H9 (cell line): ENCODE measurements around the gene MCEMP1. TPM values are rescaled to one million over a fixed set of nuclear protein-coding genes. Genes with fewer than 3 reads are reported as not detected.

Source experiments
- DNase-seq: peaks from one replicate; pipeline ENCODE4 v3.0.0-alpha.2; 2017
- H2AFZ ChIP-seq: one replicate; pipeline ENCODE4 v1.6.1; 2013; ENCODE audit warnings: mild to moderate bottlenecking, low read length, control low read depth, moderate library complexity
- H2AK5ac ChIP-seq: 2 replicates; pipeline ENCODE4 v1.6.1; 2013; ENCODE audit warnings: low read length, control low read depth, mixed read lengths; ENCODE audit not compliant: insufficient read length
- H2BK120ac ChIP-seq: one replicate; pipeline ENCODE4 v1.6.1; 2013; ENCODE audit warnings: low read depth, mild to moderate bottlenecking, low read length, control low read depth, inconsistent platforms; ENCODE audit not compliant: poor library complexity, severe bottlenecking
- H2BK12ac ChIP-seq: 2 replicates; pipeline ENCODE4 v1.6.1; 2013; ENCODE audit warnings: low read length, control low read depth, mixed read lengths, low read depth; ENCODE audit not compliant: insufficient read length
- H2BK15ac ChIP-seq: 2 replicates; pipeline ENCODE4 v1.6.1; 2013; ENCODE audit warnings: low read depth, low read length, control low read depth
- H2BK20ac ChIP-seq: one replicate; pipeline ENCODE4 v1.6.1; 2013; ENCODE audit warnings: low read depth, mild to moderate bottlenecking, low read length, control low read depth, inconsistent platforms; ENCODE audit not compliant: poor library complexity, severe bottlenecking
- H2BK5ac ChIP-seq: 2 replicates; pipeline ENCODE4 v1.6.1; 2013; ENCODE audit warnings: low read length, control low read depth, mixed read lengths; ENCODE audit not compliant: insufficient read length
- H3K14ac ChIP-seq: 2 replicates; pipeline ENCODE4 v1.6.1; 2013; ENCODE audit warnings: low read length, control low read depth; ENCODE audit not compliant: insufficient read depth
- H3K18ac ChIP-seq: 2 replicates; pipeline ENCODE4 v1.6.1; 2013; ENCODE audit warnings: low read depth, mild to moderate bottlenecking, mixed read lengths, low read length, control low read depth; ENCODE audit not compliant: insufficient read length
- H3K23ac ChIP-seq: 2 replicates; pipeline ENCODE4 v1.6.1; 2013; ENCODE audit warnings: low read length, control low read depth, mixed read lengths, low read depth; ENCODE audit not compliant: insufficient read length
- H3K23me2 ChIP-seq: 2 replicates; pipeline ENCODE4 v1.6.1; 2013; ENCODE audit warnings: low read depth, mild to moderate bottlenecking, mixed read lengths, low read length, control low read depth; ENCODE audit not compliant: insufficient read length, poor library complexity, severe bottlenecking
- H3K27ac ChIP-seq: 2 replicates; pipeline ENCODE4 v1.5.1; 2013; ENCODE audit warnings: low read length, control low read depth, mixed read lengths, low read depth; ENCODE audit not compliant: insufficient read length
- H3K27me3 ChIP-seq: 2 replicates; pipeline ENCODE4 v1.6.1; 2013; ENCODE audit warnings: low read length, control low read depth, inconsistent platforms; ENCODE audit not compliant: insufficient read depth
- H3K4ac ChIP-seq: 2 replicates; pipeline ENCODE4 v1.6.1; 2013; ENCODE audit warnings: low read depth, mild to moderate bottlenecking, control low read depth, inconsistent platforms, low read length, moderate library complexity
- H3K4me1 ChIP-seq: 2 replicates; pipeline ENCODE4 v1.6.1; 2013; ENCODE audit warnings: low read length, control low read depth, inconsistent platforms; ENCODE audit not compliant: insufficient read depth
- H3K4me2 ChIP-seq: 2 replicates; pipeline ENCODE4 v1.6.1; 2013; ENCODE audit warnings: low read length, control low read depth, mixed read lengths; ENCODE audit not compliant: insufficient read length, insufficient read depth
- H3K56ac ChIP-seq: 2 replicates; pipeline ENCODE4 v1.6.1; 2013; ENCODE audit warnings: low read depth, mild to moderate bottlenecking, mixed read lengths, low read length, control low read depth; ENCODE audit not compliant: insufficient read length
- H3K79me1 ChIP-seq: 2 replicates; pipeline ENCODE4 v1.6.1; 2013; ENCODE audit warnings: low read depth, mild to moderate bottlenecking, moderate library complexity, low read length, control low read depth, inconsistent platforms; ENCODE audit not compliant: insufficient read depth, poor library complexity, severe bottlenecking
- H3K79me2 ChIP-seq: 2 replicates; pipeline ENCODE4 v1.6.1; 2013; ENCODE audit warnings: low read length, control low read depth, inconsistent platforms; ENCODE audit not compliant: insufficient read depth
- H3K9ac ChIP-seq: 2 replicates; pipeline ENCODE4 v1.6.1; 2013; ENCODE audit warnings: low read length, control low read depth, mixed read lengths; ENCODE audit not compliant: insufficient read length; ENCODE audit errors: extremely low read depth
- H3K9me3 ChIP-seq: one replicate; pipeline ENCODE4 v1.6.1; 2013; ENCODE audit warnings: low read depth, low read length, inconsistent platforms; ENCODE audit not compliant: control insufficient read depth
- H3T11ph ChIP-seq: one replicate; pipeline ENCODE4 v1.6.1; 2013; ENCODE audit warnings: mild to moderate bottlenecking, low read length, control low read depth, inconsistent platforms
- H4K20me1 ChIP-seq: one replicate; pipeline ENCODE4 v1.6.1; 2013; ENCODE audit not compliant: control insufficient read depth, insufficient read length, insufficient read depth
- H4K5ac ChIP-seq: 2 replicates; pipeline ENCODE4 v1.6.1; 2013; ENCODE audit warnings: low read depth, mild to moderate bottlenecking, mixed read lengths, low read length, control low read depth; ENCODE audit not compliant: insufficient read length
- H4K8ac ChIP-seq: replicated peaks from 2 replicates; pipeline ENCODE4 v1.6.1; 2013; ENCODE audit warnings: low read length, control low read depth, mixed read lengths, low read depth; ENCODE audit not compliant: insufficient read length
- H4K91ac ChIP-seq: 2 replicates; pipeline ENCODE4 v1.6.1; 2013; ENCODE audit warnings: low read depth, mild to moderate bottlenecking, moderate library complexity, mixed read lengths, low read length, control low read depth; ENCODE audit not compliant: insufficient read length
- H3K27ac Mint-ChIP-seq, 3 experiments: 2 replicates in 2 of 3; 3 replicates in 1 of 3; pipeline ENCODE4 v1.8.0; 2020 to 2021; ENCODE audit warnings: mixed read lengths in 3 of 3, mild to moderate bottlenecking in 1 of 3, moderate library complexity in 1 of 3
- H3K27me3 Mint-ChIP-seq: 2 replicates; pipeline ENCODE4 v1.8.0; 2021; ENCODE audit warnings: low read depth, mild to moderate bottlenecking, moderate library complexity, mixed read lengths
- H3K36me3 Mint-ChIP-seq, 3 experiments: 2 replicates in 2 of 3; 3 replicates in 1 of 3; pipeline ENCODE4 v1.8.0; 2020 to 2021; ENCODE audit warnings: low read depth in 3 of 3, mixed read lengths in 3 of 3; ENCODE audit not compliant: insufficient read depth in 1 of 3
- H3K4me1 Mint-ChIP-seq, 2 experiments: 2 replicates each; pipeline ENCODE4 v1.8.0; 2020; ENCODE audit warnings: mixed read lengths in 2 of 2
- H3K4me3 Mint-ChIP-seq, 2 experiments: 2 replicates in 1 of 2; 3 replicates in 1 of 2; pipeline ENCODE4 v1.8.0; 2020 to 2021; ENCODE audit warnings: mild to moderate bottlenecking in 2 of 2, mixed read lengths in 2 of 2, moderate library complexity in 1 of 2
- H3K9me3 Mint-ChIP-seq, 2 experiments: 2 replicates in 1 of 2; 3 replicates in 1 of 2; pipeline ENCODE4 v1.8.0; 2020; ENCODE audit warnings: mild to moderate bottlenecking in 2 of 2, mixed read lengths in 2 of 2, moderate library complexity in 1 of 2
- CTCF ChIP-seq: fragments of 200-600 bp; sonication (generic); conservative IDR thresholded peaks from 3 replicates; pipeline ENCODE4 v1.8.0; 2021; ENCODE audit warnings: antibody characterized with exemption, mild to moderate bottlenecking
- WGBS: extraction: QIAGEN DNeasy Blood & Tissue Kit; methylation state at CpG from one replicate; pipeline ENCODE4 v1.1.7; 2013; ENCODE audit warnings: missing lambda C conversion rate, low lambda C conversion rate, mixed read lengths; ENCODE audit not compliant: insufficient read length; ENCODE audit errors: extremely low coverage; 5-methylcytosine and 5-hydroxymethylcytosine counted together
- total RNA-seq: library from RNA; stranded (reverse); gene quantifications from 2 replicates; pipeline ENCODE4 v1.2.1, GENCODE V29; 2021

MCEMP1 gene
- total RNA-seq, 1 experiment from 2014 or later: not detected

GRCh38 chr19:7716762-7717161 is 39.9 kb downstream of the MCEMP1 start:
- Histone ChIP-seq H4K91ac (no peak overlapping the region), H4K20me1 (no peaks in the 10 kb centered on the region), H2BK20ac (no peak overlapping the region), H3K9ac (no peak overlapping the region), H4K8ac (no peak overlapping the region), H2AK5ac (no peak overlapping the region), H3K79me1 (no peaks in the 10 kb centered on the region), H3T11ph (no peak overlapping the region), H3K27me3 (no peaks in the 10 kb centered on the region), H3K4ac (no peak overlapping the region), H3K18ac (no peak overlapping the region), H3K4me2 (no peak overlapping the region), H2BK15ac (no peak overlapping the region), H3K9me3 (no peaks in the 10 kb centered on the region), H3K23me2 (no peaks in the 10 kb centered on the region), H2BK5ac (no peak overlapping the region), H3K14ac (no peak overlapping the region), H2AFZ (no peak overlapping the region), H2BK120ac (no peak overlapping the region), H2BK12ac (no peak overlapping the region), H3K23ac (no peak overlapping the region), H3K79me2 (no peaks in the 10 kb centered on the region), H4K5ac (no peak overlapping the region), H3K56ac (no peak overlapping the region), H3K27ac (no peak overlapping the region), H3K4me1 (no peaks in the 10 kb centered on the region)
- Mint-ChIP-seq H3K9me3 (no peaks in the 10 kb centered on the region; a peak in 2 of 5 replicates), H3K27me3 (peaks cover 27% of the 10 kb centered on the region), H3K27ac (no peak overlapping the region), H3K36me3 (no peaks in the 10 kb centered on the region), H3K4me1 (no peaks in the 10 kb centered on the region), H3K4me3 (no peak overlapping the region)
- no peak for DNase-seq
- no CpG with 5 or more reads among the region's 1 CpG for WGBS
- no peak for TF ChIP-seq CTCF
